AG09319 (cell line): ENCODE measurements around the gene MRPL12.

Experiments
- DNase-seq: peaks from one replicate; pipeline ENCODE4 v3.0.0-alpha.2; 2010; ENCODE audit warnings: low read depth; ENCODE audit errors: extremely low read depth
- TF ChIP-seq, protein P1 (sequence below): IDR thresholded peaks from 2 replicates; pipeline ENCODE4 v1.5.1; 2011; ENCODE audit warnings: low read depth, mild to moderate bottlenecking, inconsistent platforms, low read length, moderate library complexity

The MRPL12 gene

DNA sequence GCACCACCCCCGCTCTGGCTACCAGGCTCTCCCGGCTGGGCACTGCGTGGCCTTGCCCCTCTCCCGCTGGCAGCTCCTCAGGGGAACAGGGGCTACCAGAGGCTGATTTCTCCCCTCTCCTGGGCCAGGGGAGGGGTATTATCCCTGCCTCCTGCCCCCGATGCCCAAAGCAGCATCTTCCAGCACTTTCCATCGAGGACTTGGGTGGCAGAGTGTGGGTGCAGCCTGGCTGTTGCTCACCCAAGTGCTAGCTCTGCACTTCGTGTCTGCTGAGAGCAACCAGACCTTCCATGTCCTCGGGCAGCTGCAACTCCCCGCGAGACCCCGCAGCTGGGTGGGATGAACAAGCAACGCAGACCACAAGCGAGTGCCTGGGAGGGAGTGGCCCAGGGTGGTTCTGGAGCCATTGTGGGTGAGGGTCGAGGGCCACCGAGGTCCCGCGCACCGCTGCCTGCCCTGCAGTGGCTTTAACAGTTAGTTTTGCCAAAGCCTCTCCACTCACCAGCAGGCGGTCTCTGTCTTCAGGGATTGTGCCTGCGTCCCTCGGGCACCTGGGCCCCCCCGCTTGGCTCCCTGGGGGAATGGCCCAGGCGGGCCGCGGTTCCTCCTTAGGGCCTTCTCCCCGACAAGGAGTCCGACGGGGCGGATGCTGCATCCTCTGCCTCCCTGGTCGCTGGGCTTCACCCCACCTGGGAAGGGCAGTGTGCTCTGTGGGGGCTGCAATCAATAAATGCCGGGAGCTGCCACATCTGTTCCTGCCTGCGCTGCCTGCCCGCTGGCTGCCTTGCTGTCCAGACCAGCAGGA is 17.3 kb downstream of the MRPL12 start:
- no peak for DNase-seq
- TF ChIP-seq, protein P1, sequence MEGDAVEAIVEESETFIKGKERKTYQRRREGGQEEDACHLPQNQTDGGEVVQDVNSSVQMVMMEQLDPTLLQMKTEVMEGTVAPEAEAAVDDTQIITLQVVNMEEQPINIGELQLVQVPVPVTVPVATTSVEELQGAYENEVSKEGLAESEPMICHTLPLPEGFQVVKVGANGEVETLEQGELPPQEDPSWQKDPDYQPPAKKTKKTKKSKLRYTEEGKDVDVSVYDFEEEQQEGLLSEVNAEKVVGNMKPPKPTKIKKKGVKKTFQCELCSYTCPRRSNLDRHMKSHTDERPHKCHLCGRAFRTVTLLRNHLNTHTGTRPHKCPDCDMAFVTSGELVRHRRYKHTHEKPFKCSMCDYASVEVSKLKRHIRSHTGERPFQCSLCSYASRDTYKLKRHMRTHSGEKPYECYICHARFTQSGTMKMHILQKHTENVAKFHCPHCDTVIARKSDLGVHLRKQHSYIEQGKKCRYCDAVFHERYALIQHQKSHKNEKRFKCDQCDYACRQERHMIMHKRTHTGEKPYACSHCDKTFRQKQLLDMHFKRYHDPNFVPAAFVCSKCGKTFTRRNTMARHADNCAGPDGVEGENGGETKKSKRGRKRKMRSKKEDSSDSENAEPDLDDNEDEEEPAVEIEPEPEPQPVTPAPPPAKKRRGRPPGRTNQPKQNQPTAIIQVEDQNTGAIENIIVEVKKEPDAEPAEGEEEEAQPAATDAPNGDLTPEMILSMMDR = no peak

DNA sequence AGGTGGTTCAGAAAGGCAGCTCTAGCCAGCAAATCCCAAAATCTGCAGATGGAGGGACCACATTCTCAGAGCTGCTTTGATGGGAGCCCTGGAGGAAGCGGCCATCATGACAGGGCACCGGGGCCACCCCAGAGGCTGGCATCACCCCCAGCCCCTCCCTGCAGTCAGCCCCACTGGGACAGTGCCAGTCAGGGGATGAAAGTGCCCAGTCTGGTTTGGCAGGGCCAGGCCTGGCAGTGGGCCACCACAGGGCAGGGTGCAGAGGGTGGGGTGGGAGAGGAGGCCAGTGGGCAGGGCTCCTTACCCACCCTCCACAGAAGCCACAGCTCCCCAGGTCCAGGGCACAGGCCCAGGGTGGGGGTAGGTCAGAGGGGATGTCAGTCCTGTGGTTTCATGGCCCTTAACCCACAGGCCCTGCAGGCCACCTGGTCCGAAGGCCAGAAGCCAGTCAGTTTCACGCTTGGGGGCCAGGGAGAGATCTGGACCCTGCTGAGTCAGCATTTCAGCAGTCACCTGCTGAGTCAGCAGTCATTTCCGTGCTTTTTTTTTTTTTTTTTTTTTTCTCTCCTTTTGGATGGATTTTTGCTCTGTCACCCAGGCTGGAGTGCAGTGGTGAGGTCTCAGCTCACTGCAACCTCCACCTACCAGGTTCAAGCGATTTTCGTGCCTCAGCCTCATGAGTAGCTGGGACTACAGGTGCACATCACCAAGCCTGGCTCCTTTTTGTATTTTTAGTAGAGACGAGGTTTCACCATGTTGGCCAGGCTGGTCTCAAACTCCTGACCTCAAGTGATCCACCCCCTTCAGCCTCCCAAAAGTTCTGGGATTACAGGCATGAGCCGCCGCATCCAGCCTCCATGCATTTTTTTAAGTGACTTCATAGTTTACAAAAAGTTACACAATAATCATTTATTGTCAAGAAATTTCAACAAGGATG is 19.3 kb downstream of the MRPL12 start:
- DNase-seq = no peak
- TF ChIP-seq, protein P1 = no peak

DNA sequence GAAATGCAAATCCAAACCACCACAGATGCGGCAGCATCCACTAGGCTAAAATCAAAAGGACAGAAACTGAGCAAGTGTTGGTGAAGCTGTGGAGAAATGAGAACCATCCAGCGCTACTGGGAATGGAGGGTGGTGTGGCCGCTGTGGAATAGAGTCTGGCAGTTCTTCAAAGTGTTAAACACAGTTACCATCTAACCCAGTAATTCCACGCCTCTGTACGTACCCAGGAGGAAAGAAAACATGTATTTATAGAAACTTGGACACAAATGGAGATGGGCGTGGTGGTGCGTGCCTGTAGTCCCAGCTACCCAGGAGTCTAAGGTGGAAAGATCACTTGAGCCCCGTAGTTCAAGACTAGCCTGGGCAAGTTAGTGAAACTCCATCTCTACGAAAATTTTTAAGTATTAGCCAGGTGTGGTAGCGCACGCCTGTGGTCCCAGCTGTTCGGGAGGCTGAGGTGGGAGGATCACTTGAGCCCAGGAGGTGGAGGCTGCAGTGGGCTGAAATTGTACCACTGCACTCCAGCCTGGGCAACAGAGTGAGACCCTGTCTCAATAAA is 20.6 kb downstream of the MRPL12 start:
- TF ChIP-seq, protein P1 = no peak
- DNase-seq = no peak

DNA sequence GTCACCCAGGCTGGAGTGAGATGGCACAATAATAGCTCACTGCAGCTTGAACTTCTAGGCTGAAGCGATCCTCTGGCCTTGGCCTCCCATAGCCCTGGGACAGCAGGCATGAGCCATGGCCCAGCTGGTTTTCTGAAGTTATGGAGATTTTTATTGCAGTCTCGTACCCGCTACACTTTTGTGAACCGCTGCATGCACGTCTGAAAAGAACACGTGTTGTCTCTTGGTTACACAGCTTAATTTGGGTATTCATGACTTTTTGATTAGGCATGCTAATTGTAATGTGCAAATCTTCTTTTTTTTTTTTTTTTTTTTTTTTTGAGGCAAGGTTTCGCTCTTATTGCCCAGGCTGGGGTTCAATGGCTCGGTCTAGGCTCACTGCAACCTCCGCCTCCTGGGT is 22.3 kb downstream of the MRPL12 start:
- DNase-seq = no peak

DNA sequence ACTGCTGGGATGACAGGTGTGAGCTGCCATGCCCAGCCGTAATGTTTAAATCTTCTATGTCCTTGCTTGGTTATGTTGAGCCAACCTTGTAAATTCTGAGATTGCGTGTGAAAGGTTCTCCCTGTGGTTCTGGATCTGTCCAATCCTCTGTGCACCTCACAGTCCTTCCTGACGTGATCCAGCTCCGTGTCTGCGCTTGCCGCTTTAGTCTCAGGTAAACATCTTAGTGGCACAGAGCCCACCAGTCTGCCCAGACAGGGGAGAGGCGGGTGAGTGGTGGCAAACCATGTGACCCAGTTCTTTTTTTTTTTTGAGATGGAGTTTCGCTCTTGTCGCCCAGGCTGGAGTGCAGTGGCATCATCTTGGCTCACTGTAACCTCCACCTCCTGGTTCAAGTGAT is 22.8 kb downstream of the MRPL12 start:
- TF ChIP-seq, protein P1 = no peak
- no peak for DNase-seq

More for the DNA sequence above, 22.3 kb downstream of the MRPL12 start:
- TF ChIP-seq, protein P1 = no peak

DNA sequence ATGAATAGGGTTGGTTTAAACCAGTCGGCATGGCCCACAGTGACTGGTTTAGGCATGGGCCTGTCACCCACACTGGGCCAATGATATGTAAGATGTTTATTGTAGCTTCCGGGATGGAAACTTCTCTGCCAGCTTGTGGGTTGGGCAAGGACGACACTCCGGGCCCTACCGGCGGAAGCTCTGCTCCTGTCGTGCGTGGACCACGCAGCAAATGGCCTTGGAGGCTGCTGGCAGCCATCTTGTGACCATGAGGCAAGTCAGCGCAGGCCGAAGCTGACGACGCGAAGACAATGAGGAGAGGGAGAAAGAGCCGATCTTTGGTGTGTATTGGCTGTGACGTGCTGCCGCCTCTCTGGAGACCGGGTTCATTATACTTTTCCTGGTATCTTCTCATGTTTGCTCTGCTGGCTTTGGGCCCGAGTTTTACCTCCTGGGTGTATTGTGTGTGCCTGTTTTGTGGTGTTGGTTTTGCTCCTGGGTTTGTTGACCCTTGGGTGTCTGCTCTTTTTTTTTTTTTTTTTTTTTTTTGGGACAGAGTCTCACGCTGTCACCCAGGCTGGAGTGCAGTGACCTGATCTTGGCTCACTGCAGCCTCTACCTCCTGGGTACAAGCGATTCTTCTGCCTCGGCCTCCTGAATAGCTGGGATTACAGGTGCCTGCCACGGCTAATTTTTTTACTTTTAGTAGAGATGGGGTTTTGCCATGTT is 24.3 kb downstream of the MRPL12 start:
- DNase-seq = no peak

More for the DNA sequence above, 24.3 kb downstream of the MRPL12 start:
- TF ChIP-seq, protein P1 = no peak
